HEK293T (cell line): ENCODE measurements around the gene MRPL4.

Experiments used
- ARNT ChIP-seq: fragments of 450-650 bp; IDR thresholded peaks from 2 replicates; pipeline ENCODE4 v1.6.1; 2017; ENCODE audit warnings: mild to moderate bottlenecking
- BHLHE40 ChIP-seq: fragments of 450-650 bp; IDR thresholded peaks from 2 replicates; pipeline ENCODE4 v1.6.1; 2016; ENCODE audit warnings: mild to moderate bottlenecking, moderate library complexity, borderline replicate concordance
- ELF4 ChIP-seq: fragments of 450-650 bp; IDR thresholded peaks from 2 replicates; pipeline ENCODE4 v1.6.1; 2017; ENCODE audit warnings: antibody characterized with exemption
- FOXA1 ChIP-seq: fragments of 450-650 bp; IDR thresholded peaks from 2 replicates; pipeline ENCODE4 v1.6.1; 2016; ENCODE audit warnings: mild to moderate bottlenecking
- FOXK2 ChIP-seq: fragments of 450-650 bp; IDR thresholded peaks from 2 replicates; pipeline ENCODE4 v1.6.1; 2016; ENCODE audit warnings: mild to moderate bottlenecking
- HDGF ChIP-seq: fragments of 450-650 bp; IDR thresholded peaks from 2 replicates; pipeline ENCODE4 v1.6.1; 2017; ENCODE audit warnings: antibody characterized with exemption, borderline replicate concordance
- NFRKB ChIP-seq: fragments of 450-650 bp; IDR thresholded peaks from 2 replicates; pipeline ENCODE4 v1.6.1; 2016; ENCODE audit warnings: mild to moderate bottlenecking, moderate library complexity
- SP1 ChIP-seq: fragments of 450-650 bp; IDR thresholded peaks from 2 replicates; pipeline ENCODE4 v1.6.1; 2017
- TARDBP ChIP-seq: fragments of 450-650 bp; IDR thresholded peaks from 2 replicates; pipeline ENCODE4 v1.6.1; 2016
- TF ChIP-seq, protein P1 (sequence below): fragments of 450-650 bp; IDR thresholded peaks from 2 replicates; pipeline ENCODE4 v1.6.1; 2016

- no peak for TF ChIP-seq FOXK2
- TF ChIP-seq FOXA1, result no peak
- TF ChIP-seq, protein P1, sequence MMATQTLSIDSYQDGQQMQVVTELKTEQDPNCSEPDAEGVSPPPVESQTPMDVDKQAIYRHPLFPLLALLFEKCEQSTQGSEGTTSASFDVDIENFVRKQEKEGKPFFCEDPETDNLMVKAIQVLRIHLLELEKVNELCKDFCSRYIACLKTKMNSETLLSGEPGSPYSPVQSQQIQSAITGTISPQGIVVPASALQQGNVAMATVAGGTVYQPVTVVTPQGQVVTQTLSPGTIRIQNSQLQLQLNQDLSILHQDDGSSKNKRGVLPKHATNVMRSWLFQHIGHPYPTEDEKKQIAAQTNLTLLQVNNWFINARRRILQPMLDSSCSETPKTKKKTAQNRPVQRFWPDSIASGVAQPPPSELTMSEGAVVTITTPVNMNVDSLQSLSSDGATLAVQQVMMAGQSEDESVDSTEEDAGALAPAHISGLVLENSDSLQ, result no peak
- TF ChIP-seq NFRKB, result no peak
- TF ChIP-seq ELF4, result no peak
- no peak for TF ChIP-seq ARNT
- no peak for TF ChIP-seq BHLHE40
- no peak for TF ChIP-seq HDGF
- TF ChIP-seq TARDBP, result no peak
- no peak for TF ChIP-seq SP1
Observed at GRCh38 chr19:10290876-10291553, 39.0 kb downstream of the MRPL4 start.
